HG02981 (cell line): ENCODE data around the gene NFKBIE.

Experiments used
- ATAC-seq: cut with Tn5 transposase; IDR thresholded peaks from one replicate; pipeline ENCODE4 v1.9.1; 2021; ENCODE audit warnings: mild to moderate bottlenecking, moderate library complexity; ENCODE audit not compliant: unreplicated experiment

The NFKBIE gene

DNA sequence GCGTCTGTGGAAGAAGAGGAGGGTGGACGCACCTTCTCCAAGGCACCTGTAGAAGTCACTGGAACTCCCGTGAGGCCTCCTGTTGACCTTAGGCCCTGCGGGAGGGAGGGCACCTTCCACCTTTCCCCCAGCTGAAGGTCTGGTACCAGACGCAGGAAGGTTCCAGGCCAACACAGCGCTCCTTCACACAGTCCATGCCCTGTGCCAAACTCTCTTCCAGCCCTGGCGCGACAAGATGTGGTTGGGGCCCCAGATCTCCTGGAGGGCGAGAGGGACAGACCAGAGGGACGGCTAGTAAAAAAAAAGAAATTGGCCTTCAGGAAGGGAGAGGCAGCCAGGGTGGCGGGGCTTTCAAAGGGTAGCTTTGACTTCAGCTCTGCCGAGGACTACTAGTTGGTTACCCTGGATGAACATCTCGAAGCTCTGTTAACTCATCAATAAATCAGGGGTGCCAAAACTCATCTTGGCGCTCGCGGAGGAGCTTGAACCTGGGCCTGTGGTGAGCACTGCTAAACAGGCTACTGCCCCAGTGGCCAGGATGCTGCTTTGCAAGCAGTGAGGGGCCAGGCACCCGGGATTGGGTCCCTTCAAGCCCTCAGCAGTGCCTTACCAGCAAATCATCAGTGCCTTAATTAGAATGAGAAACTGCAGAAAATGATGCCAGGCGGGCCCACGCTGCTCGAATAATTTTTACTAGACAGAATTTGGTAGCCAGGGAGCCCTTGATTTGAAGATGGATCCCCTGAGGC, 32.9 kb upstream of the NFKBIE start:
- no peak for ATAC-seq

DNA sequence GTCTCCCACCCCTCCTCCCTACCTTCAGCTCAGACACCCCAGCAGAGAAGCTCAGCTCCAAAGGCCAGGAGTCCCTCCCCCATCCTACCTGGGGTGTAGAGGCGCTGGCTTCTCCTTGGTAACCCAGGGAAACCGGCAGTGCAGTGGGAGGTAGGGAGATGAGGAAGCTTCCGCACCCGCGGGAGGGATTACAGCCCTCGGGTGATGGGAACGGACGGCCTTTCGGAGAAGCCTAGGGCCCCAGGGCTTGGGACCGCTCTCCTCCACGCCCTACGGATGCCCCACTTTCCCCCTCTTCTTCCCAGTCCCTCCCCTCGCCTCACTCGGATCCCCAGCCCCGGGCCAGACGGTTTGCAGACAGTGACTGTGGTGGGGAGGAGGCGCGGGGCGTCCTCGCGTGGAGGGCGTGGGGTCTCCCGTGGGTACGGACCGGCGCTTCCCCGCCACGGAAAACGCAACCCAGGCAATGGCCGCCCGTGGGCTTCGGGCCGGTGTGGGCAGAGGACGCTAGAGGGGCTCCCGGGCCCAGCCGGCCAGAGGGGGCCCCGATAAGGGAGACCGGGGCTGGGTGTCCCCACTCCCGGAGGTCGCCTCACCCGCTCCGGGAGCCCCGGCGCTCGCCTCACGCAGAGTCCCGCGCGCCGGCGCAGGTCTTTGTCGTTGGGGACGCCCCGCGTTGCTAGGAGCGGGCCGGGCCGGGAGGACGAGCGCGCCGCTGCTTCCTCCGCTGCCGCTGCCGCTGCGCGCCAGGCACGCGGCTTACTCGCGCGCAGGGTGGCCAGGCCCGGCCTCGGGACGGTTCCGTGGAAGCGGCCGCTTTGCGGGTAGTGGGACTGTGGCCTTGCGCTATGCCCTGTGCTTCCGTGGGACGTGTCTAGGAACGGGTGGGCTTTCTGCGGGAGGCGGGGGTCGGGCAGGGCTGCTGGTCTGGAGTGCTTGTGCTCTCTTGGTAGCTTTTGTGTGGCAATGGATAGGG, 32.0 kb upstream of the NFKBIE start:
- no peak for ATAC-seq

DNA sequence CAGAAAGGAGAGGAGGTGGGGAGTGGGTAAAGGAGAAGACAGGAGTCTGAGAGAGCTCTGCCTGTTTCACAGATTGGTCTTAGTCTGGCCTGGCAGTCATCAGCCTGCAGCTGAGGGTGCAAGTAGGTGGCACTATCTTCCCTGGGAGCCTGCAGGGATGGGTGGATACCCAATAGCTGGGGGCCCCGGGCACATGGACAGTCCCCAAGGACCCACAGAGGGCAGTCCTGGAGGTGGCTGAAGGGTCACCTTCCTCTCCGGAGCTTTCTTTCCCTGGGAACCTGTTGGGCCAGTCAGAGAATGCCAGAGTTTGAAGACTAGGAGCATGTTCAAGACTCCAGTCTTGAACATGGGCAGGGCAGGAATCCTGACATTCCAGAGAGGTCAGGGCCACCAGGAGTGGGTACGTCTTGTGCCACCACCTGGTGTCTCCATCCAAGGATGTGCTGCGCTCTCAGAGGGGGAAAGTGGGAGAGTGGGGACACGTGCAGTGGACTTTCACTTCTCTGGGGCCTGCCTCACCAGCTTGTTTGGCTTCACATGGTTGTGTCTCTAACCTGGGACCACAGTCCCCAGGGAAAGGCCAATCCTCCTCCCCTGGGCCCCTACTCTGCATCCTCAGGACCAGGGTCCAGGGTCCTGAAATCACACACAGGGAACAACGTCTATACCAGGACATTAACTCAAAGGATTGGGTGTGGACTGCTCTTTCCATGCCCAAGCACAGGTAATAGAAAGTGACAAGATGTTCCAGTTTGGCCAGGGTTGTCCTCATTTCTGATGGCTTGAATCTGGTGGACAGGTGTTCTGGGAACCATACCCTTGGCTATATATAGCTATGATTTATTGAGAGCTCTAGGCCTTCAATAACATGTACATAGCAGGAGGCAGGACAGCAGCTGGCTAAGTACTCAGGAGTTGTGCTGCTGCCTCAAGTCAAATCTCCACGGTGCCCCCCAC, 29.8 kb upstream of the NFKBIE start:
- ATAC-seq = no peak

DNA sequence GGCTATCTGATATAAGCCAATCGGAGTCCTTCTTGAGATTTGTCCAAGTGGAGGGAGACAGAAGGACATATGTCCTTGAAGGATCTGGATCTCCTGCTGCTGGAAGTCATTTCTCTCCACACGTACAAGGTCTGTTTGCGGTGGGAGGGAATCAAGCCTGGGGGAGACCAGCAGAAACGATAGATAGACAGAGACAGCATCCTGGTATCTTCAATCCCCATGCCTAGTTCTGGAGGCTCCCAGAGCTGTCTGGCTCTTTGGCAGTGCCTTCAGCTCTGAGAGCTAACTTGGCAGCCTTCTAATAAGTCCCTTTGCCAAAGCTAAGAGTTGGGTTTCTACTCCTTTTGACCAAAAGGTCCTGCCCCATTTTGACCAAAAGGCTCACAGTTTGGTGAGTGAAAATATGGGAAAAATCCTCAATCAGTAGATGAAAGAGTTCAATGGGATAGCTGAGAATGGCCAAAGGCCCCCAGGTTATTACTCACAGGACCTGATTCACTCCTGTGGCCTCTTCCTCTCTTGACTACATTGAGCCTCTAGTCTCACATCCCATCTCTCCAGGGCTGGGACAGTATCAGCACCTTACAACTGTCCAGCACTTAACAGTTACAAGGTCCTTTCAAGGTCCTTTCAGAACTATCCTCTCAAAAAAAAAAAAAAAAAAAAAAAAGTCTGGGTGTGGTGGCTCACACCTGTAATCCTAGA, 27.5 kb upstream of the NFKBIE start:
- ATAC-seq = no peak

DNA sequence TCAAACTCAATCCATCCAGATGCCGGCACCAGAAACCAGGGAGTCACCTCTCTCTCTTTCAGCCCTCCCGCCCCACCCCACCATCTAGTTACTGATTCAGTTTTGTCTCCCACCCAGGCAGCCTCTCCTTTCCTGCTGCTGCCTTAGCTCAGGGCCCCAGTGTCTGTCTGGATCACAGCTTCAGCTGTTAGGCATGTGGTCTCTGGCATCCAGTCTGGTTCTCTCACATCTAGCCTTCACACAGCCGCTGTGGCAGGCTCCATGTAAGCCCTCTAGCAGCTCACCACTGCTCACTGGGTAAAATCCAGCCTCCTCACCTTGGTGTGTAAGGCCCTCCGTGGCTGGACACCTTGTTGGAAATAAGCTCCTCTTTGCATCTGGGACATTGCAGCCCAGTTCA, 26.5 kb upstream of the NFKBIE start:
- ATAC-seq = no peak

DNA sequence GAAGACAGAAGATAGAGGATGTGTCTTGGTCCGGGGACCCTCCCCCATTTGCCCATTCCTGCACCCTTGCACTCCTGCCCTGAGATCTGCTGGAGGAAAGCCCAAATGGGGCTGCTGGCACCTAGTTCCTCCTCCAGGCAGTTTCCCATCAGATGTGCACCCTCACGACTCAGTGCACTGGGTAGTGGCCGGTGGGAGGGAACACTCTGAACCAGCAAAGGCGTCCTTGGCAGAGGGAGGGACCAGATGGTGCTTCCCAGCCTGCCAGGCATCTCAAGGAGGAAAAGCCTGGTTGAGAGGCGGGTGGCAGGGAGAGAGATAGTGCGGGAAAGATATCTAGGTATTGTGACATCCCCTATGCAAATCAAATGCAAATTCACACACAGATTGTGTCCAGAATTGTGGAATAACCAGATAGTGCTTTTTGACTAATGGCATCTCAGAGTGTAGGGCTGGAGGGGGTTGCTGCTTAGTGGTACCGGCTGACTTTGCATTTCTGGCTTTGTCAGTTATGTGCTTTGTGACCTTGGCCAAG, 24.4 kb upstream of the NFKBIE start:
- no peak for ATAC-seq

DNA sequence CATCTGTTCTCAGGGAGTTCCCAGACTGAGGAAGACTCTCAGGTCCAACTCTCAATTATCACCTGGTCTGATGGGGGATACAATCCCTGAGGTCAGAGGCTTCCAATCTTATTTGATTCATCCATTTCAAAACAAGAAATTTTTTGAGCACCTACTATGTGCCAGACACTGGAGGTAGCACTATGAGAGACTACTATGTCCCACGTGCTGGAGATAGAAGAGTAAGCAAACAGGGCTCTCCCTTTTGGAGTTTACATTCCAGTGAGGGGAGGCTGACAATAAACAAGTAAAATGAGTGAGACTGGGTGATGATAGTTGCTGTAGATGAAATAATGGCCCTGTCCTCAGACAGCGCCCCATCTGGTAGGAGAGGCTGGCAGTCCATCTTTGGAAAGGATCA, 21.4 kb upstream of the NFKBIE start:
- ATAC-seq = no peak

DNA sequence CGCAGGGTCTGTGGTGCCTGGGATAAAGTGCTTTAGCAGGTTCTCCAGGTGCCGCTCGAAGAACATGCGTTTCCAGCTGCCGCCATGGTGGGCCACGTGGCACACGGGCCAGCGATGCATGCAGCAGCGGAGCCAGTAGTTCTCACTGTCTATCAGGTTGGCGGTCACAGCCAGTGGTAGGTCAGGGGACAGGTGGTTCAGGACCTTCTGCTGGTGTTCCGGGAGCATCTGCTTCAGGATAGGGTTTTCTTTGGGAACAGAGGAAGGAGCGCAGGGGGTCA, 20.9 kb upstream of the NFKBIE start:
- ATAC-seq = no peak

DNA sequence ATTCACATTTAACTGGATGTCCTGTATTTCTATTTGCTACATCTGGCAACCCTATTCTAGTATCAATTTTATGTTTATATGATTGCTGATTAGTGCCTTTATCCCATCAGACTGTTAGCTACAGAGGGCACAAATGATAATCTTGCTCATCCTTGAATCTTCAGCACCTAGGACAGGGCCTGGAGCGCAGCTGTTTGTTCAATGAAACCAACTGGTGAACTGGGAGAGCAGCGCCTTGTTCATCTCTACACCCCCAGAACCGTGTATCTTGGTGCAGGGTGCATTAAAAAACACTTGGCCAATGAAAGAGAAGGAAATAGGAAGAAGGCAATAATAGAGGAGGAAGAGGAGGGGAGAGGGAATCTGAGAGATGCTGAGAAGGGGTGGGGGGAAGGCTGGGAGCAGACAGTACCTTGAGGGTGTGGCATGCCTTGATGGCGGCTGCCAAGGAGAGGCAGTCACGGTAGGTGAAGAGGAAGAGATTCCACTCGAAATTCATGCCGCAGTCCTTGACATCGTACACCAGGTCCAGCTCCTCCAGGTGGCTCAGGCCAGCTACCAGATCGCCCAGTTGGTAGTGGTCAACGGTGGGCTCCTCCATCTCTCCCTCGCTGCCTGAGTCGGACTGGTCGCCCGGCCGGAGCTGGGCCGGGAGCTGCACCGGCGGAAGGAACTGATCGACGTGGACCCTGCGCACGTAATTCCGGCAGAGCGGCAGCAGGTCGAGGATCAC, 20.4 kb upstream of the NFKBIE start:
- no peak for ATAC-seq

DNA sequence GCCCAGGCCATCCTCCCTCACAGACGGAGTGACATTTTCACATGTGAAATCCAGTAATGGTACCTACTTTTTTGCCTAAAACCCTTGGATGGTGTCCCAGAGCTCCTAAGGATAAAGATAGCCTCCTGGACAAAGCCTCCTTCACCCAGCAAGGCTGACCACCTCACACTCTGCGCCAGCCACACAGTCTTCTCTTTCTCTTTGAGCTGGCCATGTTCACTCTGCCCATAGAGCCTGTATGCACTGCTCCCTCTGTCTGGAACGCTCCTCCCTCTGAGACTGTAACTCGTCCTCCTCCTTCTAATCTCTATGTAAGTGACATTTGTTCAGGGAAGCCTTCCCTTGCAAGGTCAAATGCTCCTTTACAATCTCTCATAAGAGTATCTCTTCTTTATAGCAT, 19.5 kb upstream of the NFKBIE start:
- no peak for ATAC-seq

DNA sequence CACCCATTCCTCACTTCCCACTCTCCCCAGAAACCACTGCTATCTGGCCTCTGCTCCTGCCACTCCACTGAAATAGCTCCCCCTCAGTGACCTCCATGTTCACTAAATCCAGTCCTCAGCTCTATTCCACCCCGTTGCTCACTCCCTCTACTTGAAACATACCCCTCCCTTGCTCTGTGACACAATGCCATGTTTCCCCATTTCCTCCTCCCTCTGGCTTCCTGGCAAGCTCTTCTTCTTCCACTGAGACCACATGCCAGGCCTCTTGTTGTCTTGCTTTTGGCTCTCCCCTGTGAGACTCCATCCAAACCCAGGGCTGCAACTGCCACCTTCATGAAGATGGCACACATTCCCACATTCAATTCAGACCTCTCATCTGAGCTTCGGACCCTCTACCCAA, 18.8 kb upstream of the NFKBIE start:
- no peak for ATAC-seq

DNA sequence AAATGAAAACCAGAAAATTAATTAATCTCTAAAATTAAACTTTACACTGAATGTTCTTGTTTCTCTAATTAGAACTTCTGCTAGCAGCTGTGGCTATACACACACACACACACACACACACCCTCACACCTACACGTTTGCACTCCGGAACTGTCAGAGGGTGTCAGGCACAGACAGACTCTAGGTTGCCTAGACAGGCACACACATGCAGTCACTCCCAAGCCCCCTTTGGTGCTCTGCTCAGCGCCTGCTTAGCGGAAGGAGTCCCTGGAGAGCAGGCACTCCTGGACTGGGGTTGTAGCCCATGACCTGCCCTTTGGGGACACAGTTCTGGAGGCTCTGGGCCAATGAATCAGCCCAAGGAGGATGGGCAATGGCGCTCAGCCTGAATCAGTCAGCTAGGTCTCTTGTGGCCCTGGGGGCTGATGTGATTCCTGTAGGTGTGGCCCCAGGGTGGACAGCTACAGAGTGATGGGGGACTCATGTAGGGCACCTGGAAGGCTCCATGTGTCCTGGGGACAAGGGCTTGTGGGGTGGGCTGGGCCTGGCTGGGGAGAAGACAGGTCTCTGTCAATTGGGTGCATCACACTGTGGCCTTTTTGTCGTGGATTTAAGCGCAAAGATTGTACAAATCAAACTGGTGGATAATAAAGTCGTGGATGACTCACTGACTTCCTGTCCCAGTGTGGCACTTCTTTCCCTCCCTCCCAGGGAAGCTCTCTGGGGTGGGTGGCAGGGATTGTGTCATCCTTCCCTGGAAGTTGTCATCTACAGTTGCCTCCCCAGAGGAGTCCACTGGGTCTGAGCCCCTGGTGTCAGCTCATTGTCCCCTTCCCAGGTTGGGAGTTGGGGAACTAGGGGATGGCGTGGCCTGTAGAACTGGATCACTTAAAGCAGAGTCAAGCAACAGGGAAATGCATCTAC, 13.7 kb upstream of the NFKBIE start:
- ATAC-seq = no peak

DNA sequence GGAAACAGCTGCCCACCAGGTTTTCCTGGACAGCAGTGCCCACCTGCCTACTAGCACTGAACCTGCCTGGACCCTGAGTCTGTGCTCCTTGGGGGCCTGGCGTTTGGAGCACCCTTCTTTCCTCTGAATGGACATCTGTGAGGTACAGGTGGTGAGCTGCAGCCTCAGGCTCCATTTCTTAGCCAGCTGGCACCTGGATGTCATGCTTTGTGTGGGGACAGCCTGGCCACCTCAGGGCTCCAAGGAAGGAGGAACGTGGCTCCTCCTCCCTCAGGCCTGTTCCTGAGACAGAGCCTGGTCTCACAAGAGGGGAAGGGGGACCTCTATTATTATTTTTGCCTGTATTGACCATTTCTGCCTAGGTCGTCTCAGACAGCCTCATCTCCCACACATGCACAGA, 13.0 kb upstream of the NFKBIE start:
- ATAC-seq = no peak

DNA sequence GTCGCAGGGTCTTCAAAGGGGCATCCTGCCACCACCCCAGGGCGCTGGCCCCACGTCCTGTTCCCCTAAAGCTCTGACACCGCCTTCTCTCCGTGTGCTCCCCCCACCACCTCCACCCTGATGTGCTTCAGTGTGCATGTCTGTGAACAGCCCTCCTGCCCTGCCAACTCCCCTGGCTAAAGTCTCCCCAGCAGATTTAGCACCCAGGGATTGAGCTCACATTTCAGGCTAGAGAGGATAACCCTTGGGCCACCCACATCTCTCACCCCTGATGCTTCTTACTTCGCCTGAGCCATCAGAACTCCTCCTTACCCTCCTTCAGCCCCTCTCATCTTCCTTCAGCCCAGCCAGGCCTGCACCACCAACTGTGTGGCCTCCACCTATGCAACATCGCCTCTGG, 12.4 kb upstream of the NFKBIE start:
- no peak for ATAC-seq

DNA sequence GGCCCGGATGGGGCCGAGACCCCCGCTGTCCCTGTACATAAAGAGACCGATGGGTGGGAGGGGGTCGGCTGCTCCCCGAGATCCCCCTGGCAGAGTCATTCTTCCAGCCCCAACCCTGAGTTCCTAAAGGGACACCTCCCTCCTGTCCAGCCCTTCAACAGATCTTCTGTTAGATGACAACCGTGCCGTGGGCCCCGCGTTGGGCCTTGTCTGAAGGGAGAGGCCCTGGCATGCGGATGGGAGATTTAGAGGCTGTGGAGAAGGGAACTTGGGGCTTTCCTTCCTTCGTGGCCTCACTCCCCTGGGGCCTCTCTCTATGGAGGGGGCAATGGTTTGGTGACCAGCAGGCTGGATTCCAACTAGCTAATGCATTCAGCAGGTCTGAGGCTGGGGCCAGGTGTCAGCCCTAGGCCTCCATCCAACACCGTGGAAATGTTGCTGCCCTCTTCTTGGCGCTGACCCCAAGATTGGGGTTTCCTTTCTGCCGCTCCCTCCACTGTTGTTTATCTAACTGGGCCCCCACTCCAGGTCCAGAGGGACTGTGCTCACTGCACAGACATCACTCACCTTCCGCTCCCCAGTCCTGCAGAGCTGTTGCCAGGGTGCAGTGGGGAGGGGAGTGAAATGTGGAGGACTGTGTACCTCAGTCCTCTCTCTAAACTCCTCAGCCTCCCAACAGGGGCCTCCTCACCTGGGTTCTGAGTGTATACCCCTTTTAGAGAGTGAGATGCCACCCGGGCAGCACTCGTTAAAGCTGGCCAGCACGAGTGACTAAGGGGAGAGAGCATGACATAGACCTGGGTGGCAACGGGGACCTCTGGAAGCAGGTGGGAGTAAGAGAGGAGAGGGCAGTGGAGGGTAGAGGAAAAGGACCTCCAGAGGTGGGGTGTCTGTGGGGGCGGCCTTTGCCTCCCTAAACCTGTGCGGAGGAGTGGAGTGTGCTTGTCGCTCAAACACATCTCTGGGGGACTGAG, 11.6 kb upstream of the NFKBIE start:
- ATAC-seq = no peak

DNA sequence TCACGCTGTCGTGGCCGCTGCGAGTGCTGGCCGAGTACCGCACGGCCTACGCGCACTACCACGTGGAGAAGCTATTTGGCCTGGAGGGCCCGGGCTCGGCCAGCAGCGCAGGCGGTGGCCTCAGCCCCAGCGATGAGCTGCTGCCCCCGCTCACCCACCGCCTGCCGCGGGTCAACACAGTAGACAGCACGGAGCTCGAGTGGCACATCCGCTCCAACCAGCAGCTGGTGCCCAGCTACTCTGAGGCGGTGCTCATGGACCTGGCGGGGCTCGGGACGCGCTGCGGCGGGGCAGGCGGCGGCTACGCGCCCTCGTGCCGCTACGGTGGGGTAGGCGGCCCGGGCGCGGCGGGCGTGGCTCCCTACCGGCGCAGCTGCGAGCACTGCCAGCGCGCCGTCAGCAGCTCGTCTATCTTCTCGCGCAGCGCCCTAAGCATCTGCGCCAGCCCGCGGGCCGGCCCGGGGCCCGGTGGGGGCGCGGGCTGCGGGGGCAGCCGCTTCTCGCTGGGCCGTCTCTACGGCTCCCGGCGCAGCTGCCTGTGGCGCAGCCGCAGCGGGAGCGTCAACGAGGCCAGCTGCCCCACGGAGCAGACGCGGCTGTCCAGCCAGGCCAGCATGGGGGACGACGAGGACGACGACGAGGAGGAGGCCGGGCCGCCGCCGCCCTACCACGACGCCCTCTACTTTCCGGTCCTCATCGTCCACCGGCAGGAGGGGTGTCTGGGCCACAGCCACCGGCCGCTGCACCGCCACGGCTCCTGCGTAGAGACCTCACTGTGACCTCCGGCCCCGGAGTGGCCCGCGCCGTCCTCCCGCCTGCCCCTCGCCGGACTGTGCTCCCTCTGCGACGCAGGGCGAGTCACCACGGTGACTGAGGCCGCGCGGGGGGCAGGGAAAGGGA, 10.6 kb upstream of the NFKBIE start:
- ATAC-seq = no peak
